Ammon's horn (tissue), 1 donor: ENCODE measurements around the gene PXT1.

Experiments used
- DNase-seq: peaks from one replicate; pipeline ENCODE4 v3.0.0-alpha.2; 2016; ENCODE audit warnings: low spot score

PXT1 gene

DNA sequence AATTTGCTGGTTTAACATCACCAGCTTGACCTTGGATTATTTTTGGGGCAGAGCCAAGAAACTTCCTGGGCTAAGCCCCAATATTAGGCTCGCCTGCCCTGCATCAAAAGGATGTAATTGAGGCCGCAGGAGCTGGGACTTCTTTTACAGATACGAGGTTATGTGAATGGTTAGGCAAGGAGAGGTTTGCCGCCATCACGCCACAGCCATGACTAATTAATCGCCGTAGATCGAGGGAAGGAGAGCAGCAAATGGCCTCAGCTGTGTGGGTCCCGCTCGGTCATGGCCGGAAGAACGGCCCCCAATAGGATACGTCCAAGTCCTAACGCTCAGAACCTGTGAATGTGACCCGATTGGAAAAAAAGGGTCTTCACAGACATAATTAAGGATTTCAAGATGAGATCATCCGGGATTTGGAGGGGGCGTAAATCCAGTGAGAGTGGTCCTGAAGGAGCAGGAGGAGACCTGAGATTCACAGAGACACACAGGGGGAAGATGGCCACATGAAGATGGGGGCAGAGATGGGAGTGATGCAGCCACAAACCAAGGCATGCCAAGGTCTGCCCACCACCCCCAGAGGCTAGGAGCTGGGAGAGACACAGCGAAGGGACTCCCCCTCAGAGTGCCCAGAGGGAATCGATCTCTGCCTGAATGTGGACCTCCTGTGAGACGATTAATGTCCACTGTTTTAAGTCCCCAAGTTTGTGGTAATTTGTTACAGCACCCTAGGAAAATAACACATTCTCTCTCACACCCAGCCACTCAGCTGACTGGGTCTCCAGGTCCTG is 96.0 kb downstream of the PXT1 start:
- no peak for DNase-seq

- DNase-seq, result no peak
These were observed 96.8 kb downstream of the PXT1 start for GRCh38 chr6:36345681-36346466.

GRCh38 chr6:36343109-36343680 is 99.5 kb downstream of the PXT1 start:
- no peak for DNase-seq

GRCh38 chr6:36340618-36341454 is 101.8 kb downstream of the PXT1 start:
- peak; percentile 68 for DNase-seq
